GM19023 (cell line): Measurements from ENCODE around the gene KCNA2.

ENCODE experiments used
- ATAC-seq: cut with Tn5 transposase; IDR thresholded peaks from one replicate; pipeline ENCODE4 v1.9.1; 2021; ENCODE audit warnings: mild to moderate bottlenecking, moderate library complexity; ENCODE audit not compliant: unreplicated experiment

The KCNA2 gene

GRCh38 chr1:110572751-110573150, 33.4 kb downstream of the KCNA2 start:
- no peak for ATAC-seq

GRCh38 chr1:110570901-110571300, 35.3 kb downstream of the KCNA2 start:
- no peak for ATAC-seq

DNA sequence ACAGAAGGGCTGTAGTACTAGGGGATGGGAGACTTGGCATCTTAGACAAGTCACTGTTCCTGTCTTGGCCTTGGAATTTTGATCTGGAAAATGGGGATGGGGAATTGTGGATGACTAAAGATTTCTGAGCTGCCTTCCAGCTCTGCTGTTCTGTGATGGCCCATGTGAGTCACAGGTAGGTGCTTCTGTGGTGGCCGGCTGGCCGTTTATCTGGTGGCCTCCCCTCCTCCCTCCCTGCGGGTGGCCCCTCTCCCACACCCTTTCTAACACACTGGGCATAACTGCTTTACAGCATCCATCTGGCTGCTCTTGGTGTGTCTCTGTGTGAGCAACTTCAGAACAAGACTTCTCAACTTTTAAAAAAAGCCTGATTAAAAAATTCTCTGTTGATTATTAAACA, 35.9 kb downstream of the KCNA2 start:
- no peak for ATAC-seq

DNA sequence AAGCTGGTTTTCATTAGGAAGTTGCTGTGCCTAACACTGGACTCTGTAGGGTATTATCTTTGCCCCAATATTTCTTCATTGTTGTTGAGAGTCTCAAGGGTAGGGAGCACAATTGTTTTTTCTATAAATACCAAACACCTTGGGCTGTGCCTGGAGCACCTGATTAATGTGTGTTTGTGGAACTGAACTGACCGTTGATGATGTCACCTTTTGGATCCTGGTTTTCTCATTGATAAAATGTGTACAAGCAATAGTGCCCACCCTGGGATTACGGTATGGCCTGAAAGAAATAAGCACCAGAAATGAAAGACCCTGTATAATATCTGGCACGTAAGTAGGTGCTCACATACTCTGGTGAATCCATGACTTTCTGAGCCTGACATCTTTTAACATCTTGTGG, 39.3 kb downstream of the KCNA2 start:
- no peak for ATAC-seq

- ATAC-seq, result no peak
Measured at GRCh38 chr1:110565565-110565964, 40.6 kb downstream of the KCNA2 start.

DNA sequence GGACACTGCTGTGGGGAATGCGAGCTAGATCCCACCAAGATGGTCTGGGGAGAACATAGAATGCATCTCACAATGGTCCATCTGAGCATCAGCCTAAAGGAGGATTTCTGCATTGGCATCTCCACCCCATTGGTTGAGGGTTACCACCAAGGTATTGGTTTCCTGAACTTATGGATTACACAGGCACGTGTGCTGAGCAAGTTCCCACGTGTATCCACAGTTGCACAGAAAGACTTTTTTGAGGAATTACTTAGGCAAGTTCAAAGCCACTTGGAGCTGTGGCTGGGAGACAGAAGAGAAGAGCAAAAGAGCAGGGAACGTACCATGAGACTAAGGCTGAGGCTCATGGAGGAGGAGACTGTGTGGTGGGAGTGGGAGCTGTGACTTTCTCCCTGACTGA, 43.1 kb downstream of the KCNA2 start:
- ATAC-seq, result no peak

DNA sequence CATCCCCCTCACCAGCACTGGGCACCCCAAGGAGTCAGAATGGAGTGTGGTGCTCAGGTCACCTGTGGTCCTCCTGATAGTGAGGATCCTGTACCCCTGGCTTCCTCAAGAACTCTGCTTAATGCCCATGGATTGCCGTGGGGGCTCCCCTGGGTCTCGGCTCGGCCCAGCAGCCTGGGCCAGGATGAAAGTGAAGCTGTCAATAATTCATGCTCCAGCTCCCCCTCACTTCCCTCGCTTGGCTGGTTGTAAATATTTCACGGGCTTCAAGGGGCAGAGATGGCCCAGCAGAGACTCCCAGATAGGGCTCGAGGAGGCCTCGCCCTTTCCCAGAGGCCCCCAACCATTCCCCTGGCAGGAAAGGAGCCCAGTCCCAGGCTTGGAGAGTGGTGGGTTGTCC, 44.6 kb downstream of the KCNA2 start:
- no peak for ATAC-seq

DNA sequence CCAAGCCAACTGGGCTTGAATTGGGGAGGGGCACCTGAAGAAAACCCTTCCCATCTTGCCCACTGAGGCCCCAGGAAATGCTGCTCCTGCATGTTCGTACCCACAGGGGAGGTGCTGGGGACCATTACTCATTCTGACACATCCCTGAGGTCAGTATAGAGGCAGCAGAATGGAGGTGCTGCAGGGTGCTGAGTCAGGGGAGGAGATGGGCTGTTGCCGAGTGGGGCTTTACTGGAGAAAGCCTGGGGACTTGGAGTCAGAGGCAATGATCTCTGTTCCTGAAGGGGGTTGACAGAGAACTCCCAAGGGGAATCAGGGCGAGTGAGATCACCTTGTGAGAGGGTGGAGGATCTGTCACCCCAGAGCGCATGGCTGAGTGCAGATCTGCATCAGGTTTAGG, 47.0 kb downstream of the KCNA2 start:
- no peak for ATAC-seq

DNA sequence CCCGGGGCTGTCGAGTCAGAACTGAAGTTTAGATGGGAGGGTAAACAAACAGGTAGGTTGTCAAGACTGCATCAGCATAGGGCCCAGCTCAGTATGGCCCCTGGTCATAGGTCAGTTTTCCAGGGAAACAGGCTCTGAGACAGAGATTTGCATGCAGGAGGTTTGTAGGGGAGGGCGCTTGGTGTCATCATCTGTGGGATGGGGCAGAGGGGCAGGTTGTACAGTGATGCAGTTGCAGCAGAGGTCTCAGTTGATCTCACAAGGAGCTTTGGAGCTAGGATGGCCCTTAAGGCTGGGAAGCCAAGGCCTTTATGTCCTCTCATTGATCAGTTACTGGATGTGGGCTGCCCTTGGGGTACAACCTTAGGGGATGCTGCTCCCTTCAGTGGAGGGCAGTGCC, 48.7 kb downstream of the KCNA2 start:
- no peak for ATAC-seq

DNA sequence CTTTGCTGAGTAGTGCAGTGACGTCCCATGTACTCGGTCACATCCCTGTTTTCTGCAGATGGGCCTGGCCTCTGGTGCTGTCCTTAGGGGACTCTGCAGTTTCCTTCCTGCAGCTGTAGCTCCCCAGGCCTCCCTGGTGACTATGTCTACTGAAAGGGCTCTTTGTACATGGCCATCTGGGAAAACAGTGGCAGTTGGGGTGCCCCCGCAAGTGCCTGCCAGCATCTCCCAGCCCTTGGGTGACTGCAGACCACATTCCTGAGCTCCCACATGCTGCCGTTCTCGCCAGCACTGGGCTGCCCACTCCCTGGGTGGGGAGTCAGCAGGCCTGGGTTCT, 49.7 kb downstream of the KCNA2 start:
- no peak for ATAC-seq

DNA sequence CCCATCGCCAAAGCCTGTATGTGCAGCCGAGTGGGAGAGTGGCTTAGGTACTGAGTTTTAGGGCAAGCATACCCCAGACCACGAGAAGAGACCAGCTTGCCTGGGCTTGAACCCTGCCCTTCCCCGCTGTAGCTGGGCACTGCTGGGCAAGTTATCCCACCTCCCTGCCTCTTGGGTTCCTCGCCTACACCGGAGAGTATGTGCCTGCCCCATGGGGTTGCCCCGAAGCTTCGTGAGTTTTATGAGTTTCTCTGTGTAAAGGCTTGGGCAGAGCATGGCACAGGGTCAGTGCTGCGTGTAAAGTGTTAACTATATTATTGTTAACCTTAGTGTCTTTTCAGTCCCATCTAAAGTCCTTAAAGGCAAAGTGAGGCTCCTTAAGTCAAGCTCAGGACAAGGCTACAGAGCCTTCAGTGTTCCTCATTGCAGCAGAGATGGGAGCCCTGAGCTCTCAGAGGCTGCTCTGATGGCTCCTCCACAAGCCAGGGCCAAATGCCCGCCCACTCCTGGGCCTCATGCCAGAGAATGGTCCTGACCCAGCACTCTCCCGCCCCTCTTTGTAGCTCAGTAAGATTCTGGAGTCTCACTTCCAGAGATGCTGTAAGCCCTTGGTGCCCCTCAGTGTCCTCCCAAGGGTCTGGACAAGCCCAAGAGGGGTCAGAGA, 50.2 kb downstream of the KCNA2 start:
- no peak for ATAC-seq

DNA sequence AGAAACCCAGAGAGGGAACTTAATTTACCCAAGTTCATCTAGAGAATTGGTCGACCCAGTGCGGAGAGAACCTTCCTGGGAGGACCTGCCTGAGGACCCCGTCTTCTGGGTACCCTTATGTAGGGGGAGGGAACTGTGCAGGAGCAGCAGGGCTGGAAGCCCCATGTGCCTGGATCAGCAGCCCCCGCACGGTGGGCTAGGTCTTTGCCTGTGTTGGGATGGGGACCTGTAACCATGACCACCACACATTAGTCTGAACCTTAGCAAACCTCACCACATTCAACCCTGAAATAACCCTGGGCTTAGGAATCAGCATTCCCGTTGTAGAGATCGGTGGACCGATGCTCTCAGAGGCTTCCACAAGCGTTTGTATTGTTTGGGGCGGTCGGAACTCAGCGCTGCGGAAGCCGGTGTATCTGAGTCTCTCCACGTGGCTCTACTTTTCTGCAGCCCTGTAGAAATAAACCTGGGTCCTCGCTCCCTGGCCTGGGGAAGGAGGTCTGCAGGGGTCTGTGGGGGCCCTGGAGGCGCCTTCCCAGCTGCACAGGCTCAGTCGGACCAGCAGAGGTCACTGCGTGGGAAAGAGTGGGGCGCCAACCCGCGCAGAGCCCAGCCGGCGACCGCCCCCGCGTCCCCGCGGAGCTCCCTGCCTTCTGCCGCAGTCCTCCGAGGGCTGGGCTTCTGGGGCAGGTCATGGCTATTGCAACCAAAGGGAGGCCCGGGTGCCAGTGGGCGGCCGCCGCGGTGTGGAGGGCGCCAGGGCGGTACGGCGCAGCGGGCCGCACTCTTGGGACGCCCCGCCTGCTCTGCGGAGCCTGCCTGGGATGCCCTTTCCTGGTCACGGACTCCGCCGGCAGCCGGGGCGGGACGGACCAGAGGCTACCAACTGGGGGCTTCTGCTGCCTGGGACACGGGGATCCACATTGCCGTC, 51.0 kb downstream of the KCNA2 start:
- ATAC-seq, result peak; percentile 57

DNA sequence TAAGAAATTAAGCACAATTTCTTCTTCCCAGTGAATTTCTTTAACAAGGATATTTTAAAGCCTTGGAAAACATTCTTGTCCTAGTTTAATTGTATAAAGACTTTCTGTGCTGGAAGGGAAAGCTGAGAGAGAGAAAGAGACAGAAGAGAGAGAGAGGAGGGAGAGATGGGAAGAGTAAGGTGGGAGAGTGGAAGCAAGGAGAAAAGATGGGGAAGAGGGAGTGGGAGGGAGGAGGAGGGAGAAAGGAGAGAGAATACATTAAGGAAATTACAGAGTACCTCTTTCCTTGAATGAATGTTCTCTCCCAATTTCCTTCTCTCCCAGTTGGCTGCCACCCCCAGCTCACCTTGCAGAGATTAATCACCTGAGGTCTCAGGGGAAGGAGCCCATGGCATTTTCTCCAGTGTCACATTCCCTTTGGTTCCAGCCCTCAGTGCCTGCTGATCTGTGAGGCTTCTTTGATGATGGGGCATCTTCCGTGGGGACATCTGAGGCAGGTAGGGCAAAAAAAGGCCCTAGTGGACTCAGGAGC, 54.8 kb downstream of the KCNA2 start:
- no peak for ATAC-seq

GRCh38 chr1:110549831-110550230, 56.3 kb downstream of the KCNA2 start:
- no peak for ATAC-seq

- ATAC-seq, result no peak
Measured at GRCh38 chr1:110548381-110548780, 57.8 kb downstream of the KCNA2 start.

DNA sequence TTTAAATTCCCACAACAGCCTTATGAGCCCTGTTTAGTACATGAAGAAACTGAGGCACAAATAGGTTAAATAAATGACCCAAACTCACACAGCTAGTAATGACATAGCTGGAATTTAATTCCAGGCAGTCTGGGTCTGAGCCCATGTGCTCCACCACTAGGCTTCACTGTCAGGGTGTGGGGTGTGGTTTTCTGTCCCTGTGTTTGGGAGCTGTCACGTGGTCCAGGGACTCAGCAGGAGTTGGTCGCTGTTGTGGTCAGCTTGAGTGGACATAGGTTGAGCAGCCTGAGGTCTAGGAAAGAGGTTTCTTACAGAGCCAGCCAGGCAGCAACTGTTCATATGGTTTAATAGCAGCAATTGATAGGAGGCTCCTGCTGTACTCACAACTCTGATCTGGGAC, 59.1 kb downstream of the KCNA2 start:
- ATAC-seq, result no peak

GRCh38 chr1:110545492-110545891, 60.7 kb downstream of the KCNA2 start:
- ATAC-seq, result no peak

DNA sequence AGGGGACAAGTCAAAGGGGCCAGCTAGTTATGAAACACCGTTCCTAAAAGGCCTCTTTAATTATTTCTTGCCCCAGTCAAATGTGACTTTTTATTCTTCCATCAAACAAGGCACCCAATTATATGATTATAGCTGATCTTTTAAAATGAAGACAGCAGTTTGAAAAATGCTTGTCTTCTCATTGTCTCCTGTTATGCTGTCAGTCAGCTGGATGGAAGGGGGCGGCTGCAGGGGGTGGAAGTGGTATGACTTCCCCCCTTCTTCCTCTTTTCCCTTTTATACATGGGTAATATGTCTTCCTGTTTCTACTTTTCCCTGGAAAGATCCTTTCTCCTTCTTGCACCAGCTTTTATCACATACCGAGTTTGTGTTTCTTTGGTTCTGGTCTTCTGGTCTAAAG, 61.4 kb downstream of the KCNA2 start:
- no peak for ATAC-seq
